Measurements from ENCODE around the gene KCNIP4. TPM values are rescaled to one million over a fixed set of nuclear protein-coding genes. Genes with fewer than 3 reads are reported as not detected.

The KCNIP4 gene
- total RNA-seq, 4 donors from 2014 or later, result 2.5 TPM; not detected in 2

GRCh38 chr4:21467551-21467950 lies 481.0 kb downstream of the KCNIP4 start:
- Histone ChIP-seq H3K36me3 (no peaks in the 10 kb centered on the region), H3K4me3 (no peak overlapping the region), H3K27ac (no peak overlapping the region), H3K4me1 (no peaks in the 10 kb centered on the region), H3K9me3 (no peaks in the 10 kb centered on the region), H3K27me3 (no peaks in the 10 kb centered on the region)
- WGBS, 2 donors (ENCODE audit: low coverage in 1 of 2), result 87 to 91% methylated on average over 4 of the region's 4 CpGs
- in situ Hi-C loops (cut with MboI; ENCODE audit: low pct_ligation_motif_present in 1 of 4, low pct_unique_long_range_greater_than_20kb in 1 of 4, low sequenced_read_pairs in 3 of 4), result loop anchor here in 3 of 4 donors (25.0 kb wide), 1 partner anchor 705 kb away; no protein-coding TSS in a partner anchor
- intact Hi-C loops (cut with DNase I; ENCODE audit: low total_unique reads), result no loop called here
- DNase-seq, result no peak
- TF ChIP-seq EP300 (IDR thresholded peaks at IDR 0.05; ENCODE audit: low read depth), result no peak
- TF ChIP-seq POLR2AphosphoS5 (IDR thresholded peaks at IDR 0.05), result no peak

DNA sequence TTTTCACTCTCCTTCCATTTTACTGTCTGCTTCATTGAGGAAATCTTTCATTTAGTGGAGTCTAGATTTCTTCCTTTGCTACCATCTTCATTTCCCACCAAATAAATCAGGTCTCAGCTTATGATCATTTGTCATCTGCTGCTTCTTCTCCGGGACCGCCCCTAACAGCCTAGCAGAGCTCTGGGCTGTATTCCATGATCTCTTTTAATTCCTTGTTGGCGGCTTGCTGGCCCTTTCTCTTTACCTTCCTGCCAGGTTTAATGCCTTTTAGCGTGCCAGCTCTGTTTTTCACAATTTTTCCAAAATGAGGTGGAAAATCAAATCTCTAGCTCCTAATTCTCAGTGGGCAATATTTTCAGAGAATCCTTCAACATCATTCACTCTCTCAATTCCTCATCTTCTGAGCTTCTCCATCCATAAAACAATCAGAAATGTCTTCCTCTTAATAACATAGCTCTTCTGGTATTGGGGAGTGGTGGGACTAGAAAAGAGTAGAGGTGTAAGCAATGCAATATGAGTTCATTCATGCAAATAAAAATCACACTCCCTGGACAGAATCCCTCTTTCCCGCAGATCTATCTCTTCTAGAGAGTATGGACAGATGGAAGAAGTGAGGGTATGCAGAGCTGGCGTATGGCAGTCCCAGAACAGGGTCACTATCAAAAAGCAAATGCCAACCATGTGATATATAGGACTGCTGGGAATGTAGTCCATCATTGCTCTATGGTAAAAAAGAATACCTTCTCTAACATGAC lies 491.3 kb downstream of the KCNIP4 start:
- intact Hi-C loops (cut with DNase I; ENCODE audit: low total_unique reads), result no loop called here
- Histone ChIP-seq H3K27ac (no peak overlapping the region), H3K4me3 (no peak overlapping the region), H3K9me3 (no peaks in the 10 kb centered on the region), H3K27me3 (no peaks in the 10 kb centered on the region), H3K36me3 (no peaks in the 10 kb centered on the region), H3K4me1 (no peaks in the 10 kb centered on the region)
- TF ChIP-seq, protein P1, sequence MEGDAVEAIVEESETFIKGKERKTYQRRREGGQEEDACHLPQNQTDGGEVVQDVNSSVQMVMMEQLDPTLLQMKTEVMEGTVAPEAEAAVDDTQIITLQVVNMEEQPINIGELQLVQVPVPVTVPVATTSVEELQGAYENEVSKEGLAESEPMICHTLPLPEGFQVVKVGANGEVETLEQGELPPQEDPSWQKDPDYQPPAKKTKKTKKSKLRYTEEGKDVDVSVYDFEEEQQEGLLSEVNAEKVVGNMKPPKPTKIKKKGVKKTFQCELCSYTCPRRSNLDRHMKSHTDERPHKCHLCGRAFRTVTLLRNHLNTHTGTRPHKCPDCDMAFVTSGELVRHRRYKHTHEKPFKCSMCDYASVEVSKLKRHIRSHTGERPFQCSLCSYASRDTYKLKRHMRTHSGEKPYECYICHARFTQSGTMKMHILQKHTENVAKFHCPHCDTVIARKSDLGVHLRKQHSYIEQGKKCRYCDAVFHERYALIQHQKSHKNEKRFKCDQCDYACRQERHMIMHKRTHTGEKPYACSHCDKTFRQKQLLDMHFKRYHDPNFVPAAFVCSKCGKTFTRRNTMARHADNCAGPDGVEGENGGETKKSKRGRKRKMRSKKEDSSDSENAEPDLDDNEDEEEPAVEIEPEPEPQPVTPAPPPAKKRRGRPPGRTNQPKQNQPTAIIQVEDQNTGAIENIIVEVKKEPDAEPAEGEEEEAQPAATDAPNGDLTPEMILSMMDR (IDR thresholded peaks at IDR 0.05), result no peak
- no peak for TF ChIP-seq POLR2AphosphoS5 (IDR thresholded peaks at IDR 0.05)
- TF ChIP-seq POLR2A (IDR thresholded peaks at IDR 0.05), result no peak
- TF ChIP-seq EP300 (IDR thresholded peaks at IDR 0.05; ENCODE audit: low read depth), result no peak
- in situ Hi-C loops (cut with MboI; ENCODE audit: low pct_ligation_motif_present in 1 of 4, low pct_unique_long_range_greater_than_20kb in 1 of 4, low sequenced_read_pairs in 3 of 4), result loop anchor here in 3 of 4 donors (25.0 kb wide), 1 partner anchor 695 kb away; no protein-coding TSS in a partner anchor
- 81 to 86% methylated on average over 4 to 6 of the region's 6 CpGs for WGBS, 2 donors (ENCODE audit: low coverage in 1 of 2)
- no peak for DNase-seq

DNA sequence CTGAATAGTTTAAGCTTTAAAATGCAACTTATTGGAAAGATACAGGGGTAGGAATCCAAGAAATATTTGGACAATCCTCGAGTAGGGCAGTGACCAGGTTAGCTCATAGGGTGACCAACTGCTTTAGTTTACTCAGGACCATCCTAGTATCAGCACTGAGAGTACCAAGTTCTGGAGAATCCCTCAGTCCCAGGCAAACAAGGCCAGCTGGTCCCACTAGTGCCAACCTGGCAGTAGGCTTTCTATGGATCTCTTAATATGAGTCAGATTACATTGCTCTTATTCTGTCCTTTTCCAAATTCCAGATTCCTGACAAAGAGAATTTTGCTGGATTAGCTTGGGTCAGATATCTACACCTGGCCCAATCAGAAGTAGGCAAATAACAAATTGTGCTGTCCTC lies 493.7 kb downstream of the KCNIP4 start:
- Histone ChIP-seq H3K4me3 (no peak overlapping the region), H3K4me1 (no peaks in the 10 kb centered on the region), H3K9me3 (no peaks in the 10 kb centered on the region), H3K36me3 (no peaks in the 10 kb centered on the region), H3K27me3 (no peaks in the 10 kb centered on the region), H3K27ac (no peak overlapping the region)
- in situ Hi-C loops (cut with MboI; ENCODE audit: low pct_ligation_motif_present in 1 of 4, low pct_unique_long_range_greater_than_20kb in 1 of 4, low sequenced_read_pairs in 3 of 4) (loop anchor here in 3 of 4 donors (25.0 kb wide), 1 partner anchor 693 kb away; no protein-coding TSS in a partner anchor), intact Hi-C loops (cut with DNase I; ENCODE audit: low total_unique reads) (no loop called here)
- DNase-seq, result no peak
- TF ChIP-seq POLR2A (IDR thresholded peaks at IDR 0.05) (no peak), POLR2AphosphoS5 (IDR thresholded peaks at IDR 0.05) (no peak), EP300 (IDR thresholded peaks at IDR 0.05; ENCODE audit: low read depth) (no peak)
- TF ChIP-seq, protein P1 (IDR thresholded peaks at IDR 0.05), result no peak
- WGBS, 2 donors (ENCODE audit: low coverage in 1 of 2), result 14 to 17% methylated on average over 1 of the region's 1 CpG

- Histone ChIP-seq H3K36me3 (no peaks in the 10 kb centered on the region), H3K4me1 (no peaks in the 10 kb centered on the region), H3K27ac (no peak overlapping the region), H3K27me3 (no peaks in the 10 kb centered on the region), H3K4me3 (no peak overlapping the region), H3K9me3 (no peaks in the 10 kb centered on the region)
- intact Hi-C loops (cut with DNase I; ENCODE audit: low total_unique reads), result no loop called here
- no peak for DNase-seq
- in situ Hi-C loops (cut with MboI; ENCODE audit: low pct_ligation_motif_present in 1 of 4, low pct_unique_long_range_greater_than_20kb in 1 of 4, low sequenced_read_pairs in 3 of 4), result loop anchor here in 3 of 4 donors (25.0 kb wide), 1 partner anchor 692 kb away; no protein-coding TSS in a partner anchor
- WGBS, 2 donors (ENCODE audit: low coverage in 1 of 2), result 13 to 55% methylated on average over 2 to 4 of the region's 4 CpGs
- TF ChIP-seq POLR2AphosphoS5 (IDR thresholded peaks at IDR 0.05) (no peak), EP300 (IDR thresholded peaks at IDR 0.05; ENCODE audit: low read depth) (no peak), POLR2A (IDR thresholded peaks at IDR 0.05) (no peak)
- TF ChIP-seq, protein P1 (IDR thresholded peaks at IDR 0.05), result no peak
Measured at GRCh38 chr4:21454201-21454600, 494.4 kb downstream of the KCNIP4 start.

Measured in transverse colon (tissue), 4 donors.